ENCODE results near the gene PLXNB3. TPM values are rescaled to one million over a fixed set of nuclear protein-coding genes. Genes with fewer than 3 reads are reported as not detected.
"Not testable (repeated sequence)": the region's sequence is repeated elsewhere in the genome, so short reads cannot be mapped to it uniquely, and the experiment has no call there.

The PLXNB3 gene
- total and polyA plus RNA-seq, 2 of the 13 experiments (the other 11 are each of a cell fraction or from before 2014, with no cell fraction given): 3.0 to 6.9 TPM

- no peak overlapping the region for H3K27ac ChIP-seq (ENCODE audit: extremely low read length, insufficient read depth, low read length)
- H3K4me1 ChIP-seq (ENCODE audit: insufficient read depth, low read length): peaks cover 51% of the 10 kb centered on the region
- peaks cover 0 to 6% of the 10 kb centered on the region in 2 experiments; a peak in 1 of 5 replicates for H3K36me3 ChIP-seq (replicated peaks in 1 of 2; ENCODE audit: control insufficient read depth in 1 of 2, insufficient read depth in 2 of 2, low read length in 2 of 2)
- no peak overlapping the region for H2AFZ ChIP-seq (ENCODE audit: low read length)
- no TSS peak for BruUV-seq (replicated peaks)
- ATAC-seq: no peak
- H3K27me3 ChIP-seq (ENCODE audit: control insufficient read depth in 1 of 2, insufficient read depth in 2 of 2, low read length in 2 of 2): no peaks in the 10 kb centered on the region
- peaks cover 21% of the 10 kb centered on the region for H4K20me1 ChIP-seq (ENCODE audit: insufficient read depth, low read length)
- no peak overlapping the region for H3K4me3 ChIP-seq (replicated peaks in 1 of 3; ENCODE audit: insufficient read depth in 1 of 3, low read depth in 2 of 3, low read length in 3 of 3)
- ChIA-PET POLR2A (interaction anchor here (2.9 to 3.8 kb wide), 2 partner anchors 34 to 42 kb away, joined by 15 to 16 read pairs; partner anchors contain the start of genes PLXNB3 and SLC6A8), CTCF (ENCODE audit: low intra/inter-chr PET ratio, low total read pairs) (no interaction called here)
- no peak for DNase-seq (ENCODE audit: low spot score)
- TF ChIP-seq HNRNPH1 (optimal IDR thresholded peaks at IDR 0.05; ENCODE audit: low read depth, low read length) (no peak), SOX6 (IDR thresholded peaks at IDR 0.05) (no peak), SOX6 (CRISPR knock-in tag; IDR thresholded peaks at IDR 0.05) (no peak), AGO2 (optimal IDR thresholded peaks at IDR 0.05; ENCODE audit: low read depth, low read length) (peak; percentile 30), RBFOX2 (IDR thresholded peaks at IDR 0.05; ENCODE audit: low read depth, low read length) (0 out of 2 replicates have a peak, but pooled peaks have one; percentile 28)
- 100% methylated on average over 2 of the region's 23 CpGs for WGBS (ENCODE audit: low lambda C conversion rate)
- in situ Hi-C loops (cut with HindIII; ENCODE audit: extremely low pct_ligation_motif_present, low pct_unique_long_range_greater_than_20kb): no loop called here
- FAIRE-seq: no peak
- H3K4me2 ChIP-seq (ENCODE audit: low read depth, low read length): no peak overlapping the region
- H3K79me2 ChIP-seq (ENCODE audit: insufficient read depth, low read length): peaks cover 25% of the 10 kb centered on the region
- no peaks in the 10 kb centered on the region for H3K9me3 ChIP-seq (ENCODE audit: low read length)
- no peak overlapping the region for H3K9ac ChIP-seq (ENCODE audit: insufficient read depth, low read depth, low read length)
- intact Hi-C loops (cut with micrococcal nuclease; ENCODE audit: unreplicated experiment): no loop called here
Measured at GRCh38 chrX:153728951-153729631, 35.0 kb upstream of the PLXNB3 start.

DNA sequence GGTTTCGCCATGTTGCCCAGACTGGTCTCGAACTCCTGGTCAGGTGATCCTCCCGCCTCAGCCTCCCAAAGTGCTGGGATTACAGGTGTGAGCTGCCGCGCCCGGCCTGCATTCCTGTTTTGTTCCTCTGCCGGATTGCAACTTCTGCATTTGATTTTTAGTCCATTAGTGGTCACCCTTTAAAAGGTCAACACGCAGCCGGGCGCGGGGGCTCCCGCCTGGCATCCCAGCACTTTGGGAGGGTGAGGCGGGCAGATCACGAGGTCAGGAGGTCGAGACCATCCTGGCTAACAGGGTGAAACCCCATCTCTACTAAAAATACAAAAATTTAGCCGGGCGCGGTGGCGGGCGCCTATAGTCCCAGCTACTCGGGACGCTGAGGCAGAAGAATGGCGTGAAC, 33.9 kb upstream of the PLXNB3 start:
- POLR2A ChIA-PET: interaction anchor here (1.2 kb wide), 1 partner anchor 33 kb away, joined by 4 read pairs; no protein-coding TSS in a partner anchor
- FAIRE-seq; H3K27ac ChIP-seq (ENCODE audit: extremely low read length, insufficient read depth, low read length); DNase-seq (ENCODE audit: low spot score); ATAC-seq; intact Hi-C loops (cut with micrococcal nuclease; ENCODE audit: unreplicated experiment); H3K4me2 ChIP-seq (ENCODE audit: low read depth, low read length); H3K4me3 ChIP-seq (replicated peaks in 1 of 3; ENCODE audit: insufficient read depth in 1 of 3, low read depth in 2 of 3, low read length in 3 of 3); H3K36me3 ChIP-seq (replicated peaks in 1 of 2; ENCODE audit: control insufficient read depth in 1 of 2, insufficient read depth in 2 of 2, low read length in 2 of 2); H3K27me3 ChIP-seq (ENCODE audit: control insufficient read depth in 1 of 2, insufficient read depth in 2 of 2, low read length in 2 of 2); CTCF ChIA-PET (ENCODE audit: low intra/inter-chr PET ratio, low total read pairs); in situ Hi-C loops (cut with HindIII; ENCODE audit: extremely low pct_ligation_motif_present, low pct_unique_long_range_greater_than_20kb); H3K9me3 ChIP-seq (ENCODE audit: low read length); H2AFZ ChIP-seq (ENCODE audit: low read length); H3K9ac ChIP-seq (ENCODE audit: insufficient read depth, low read depth, low read length); BruUV-seq (replicated peaks): not testable (repeated sequence)
- H3K79me2 ChIP-seq (ENCODE audit: insufficient read depth, low read length): peaks cover 25% of the 10 kb centered on the region
- H3K4me1 ChIP-seq (ENCODE audit: insufficient read depth, low read length): peaks cover 51% of the 10 kb centered on the region
- H4K20me1 ChIP-seq (ENCODE audit: insufficient read depth, low read length): peaks cover 21% of the 10 kb centered on the region
- WGBS (ENCODE audit: low lambda C conversion rate): 98% methylated on average over 14 of the region's 23 CpGs

Measured in HepG2 (cell line).